GM13976 (cell line): ENCODE measurements around the gene EMILIN1.

Experiments
- DNase-seq: peaks from one replicate; pipeline ENCODE4 v3.0.0; 2012; ENCODE audit warnings: low spot score
- CTCF ChIP-seq: IDR thresholded peaks from 2 replicates; pipeline ENCODE4 v1.5.1; 2012; ENCODE audit warnings: borderline replicate concordance, mild to moderate bottlenecking; ENCODE audit not compliant: insufficient read depth; ENCODE audit errors: extremely low read depth, missing control alignments, control extremely low read depth
- in situ Hi-C: fragments of 300-500 bp; cut with MboI; formaldehyde crosslinking; loops from one replicate; pipeline ENCODE4 v1.12.0; 2022; ENCODE audit warnings: low sequenced_read_pairs, mixed read lengths, inconsistent platforms; ENCODE audit not compliant: unreplicated experiment

EMILIN1 gene

DNA sequence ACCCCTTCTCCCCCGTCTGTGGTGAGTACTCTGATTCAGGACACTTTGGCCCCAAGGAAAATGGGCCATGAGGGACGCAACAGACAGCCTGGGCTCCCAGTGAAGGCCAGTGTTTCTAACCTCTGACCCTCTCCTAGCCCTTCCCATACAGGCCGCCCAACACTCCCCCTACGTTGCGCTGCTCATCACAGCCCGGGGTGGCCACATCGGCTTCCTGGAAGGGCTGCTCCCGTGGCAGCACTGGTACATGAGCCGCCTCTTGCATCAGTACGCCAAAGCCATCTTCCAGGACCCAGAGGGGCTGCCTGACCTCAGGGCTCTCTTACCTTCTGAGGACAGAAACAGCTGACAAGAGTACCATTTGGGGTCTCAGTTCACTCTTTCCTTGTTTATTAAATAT is 52.0 kb downstream of the EMILIN1 start:
- no peak for TF ChIP-seq CTCF
- in situ Hi-C loops, result no loop called here
- no peak for DNase-seq

DNA sequence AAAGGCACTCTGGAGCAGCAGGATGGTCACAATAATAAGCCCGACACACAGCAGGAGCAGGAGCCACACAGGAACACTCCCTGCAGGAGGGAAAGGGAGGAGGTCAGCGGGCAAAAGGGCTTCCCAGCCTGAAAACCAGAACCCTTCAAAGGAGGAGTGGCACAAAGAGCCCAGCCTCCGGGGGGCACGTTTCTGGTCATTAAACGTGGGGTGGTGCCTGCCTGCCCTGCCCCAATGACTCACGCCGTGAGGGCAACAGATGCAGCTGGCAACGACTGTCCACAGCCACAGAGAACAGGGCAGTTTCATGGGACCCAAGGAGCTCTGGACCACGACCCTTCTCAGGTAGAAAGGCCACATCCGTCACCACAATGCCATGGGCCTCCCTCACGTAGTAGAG is 53.0 kb downstream of the EMILIN1 start:
- in situ Hi-C loops, result no loop called here
- no peak for TF ChIP-seq CTCF
- no peak for DNase-seq

GRCh38 chr2:27133195-27133875 is 54.9 kb downstream of the EMILIN1 start:
- in situ Hi-C loops, result no loop called here
- DNase-seq, result no peak
- TF ChIP-seq CTCF, result no peak

GRCh38 chr2:27133905-27134780 is 55.7 kb downstream of the EMILIN1 start, which contains the start of gene PREB:
TSS of gene PREB (minus strand) at chr2:27134636. CDS start at chr2:27134421, 215 bp downstream.
- in situ Hi-C loops, result no loop called here
- peak; percentile 25 for TF ChIP-seq CTCF
- DNase-seq, result peak; percentile 100

DNA sequence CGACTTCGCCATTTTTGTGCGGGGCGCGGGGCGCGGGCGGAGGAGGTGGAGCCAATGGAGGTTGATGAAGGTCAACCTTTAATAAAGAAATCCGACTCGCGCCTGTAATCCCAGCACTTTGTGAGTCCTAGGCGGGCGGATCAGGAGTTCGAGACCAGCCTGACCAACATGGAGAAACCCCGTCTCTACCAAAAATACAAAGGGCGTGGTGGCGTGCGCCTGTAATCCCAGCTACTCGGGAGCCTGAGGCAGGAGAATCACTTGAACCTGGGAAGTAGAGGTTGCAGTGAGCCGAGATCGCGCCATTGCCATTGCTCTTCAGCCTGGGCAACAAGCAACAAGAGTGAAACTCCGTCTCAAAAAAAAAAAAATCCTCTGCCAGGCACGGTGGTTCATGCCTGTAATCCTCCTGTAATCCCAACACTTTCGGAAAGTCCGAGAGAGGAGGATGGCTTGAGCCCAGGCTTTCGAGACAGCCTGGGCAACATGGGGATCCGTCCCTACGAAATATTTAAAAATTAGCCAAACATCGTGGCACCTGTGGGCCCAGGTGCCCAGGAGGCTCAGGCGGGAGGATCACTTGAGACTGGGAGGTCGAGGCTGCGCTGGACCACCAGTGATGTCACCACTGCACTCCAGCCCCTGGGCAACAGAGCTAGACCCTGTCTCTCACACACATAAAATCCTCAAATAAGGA is 56.5 kb downstream of the EMILIN1 start:
- in situ Hi-C loops, result no loop called here
- DNase-seq, result no peak
- TF ChIP-seq CTCF, result no peak

GRCh38 chr2:27135478-27135955 is 57.1 kb downstream of the EMILIN1 start:
- in situ Hi-C loops, result no loop called here
- TF ChIP-seq CTCF, result no peak
- DNase-seq, result no peak
